Activated naive CD4-positive, alpha-beta T cell treated with anti-CD3 and anti-CD28 coated beads, Interleukin-2, amount 50 U/mL, for 24 hours (primary cell): ENCODE data around the gene STMN3.
A peak's percentile ranks its signal among the peaks of the same experiment; 100 is the strongest.
"Not testable (repeated sequence)": the region's sequence is repeated elsewhere in the genome, so short reads cannot be mapped to it uniquely, and the experiment has no call there.

Experiments used
- H3K27ac Mint-ChIP-seq: one replicate; pipeline ENCODE4 v1.8.0; 2021; ENCODE audit warnings: mild to moderate bottlenecking, mixed read lengths
- H3K27me3 Mint-ChIP-seq: one replicate; pipeline ENCODE4 v1.8.0; 2021; ENCODE audit warnings: mixed read lengths
- H3K36me3 Mint-ChIP-seq: one replicate; pipeline ENCODE4 v1.8.0; 2021; ENCODE audit warnings: mixed read lengths
- H3K4me1 Mint-ChIP-seq: one replicate; pipeline ENCODE4 v1.8.0; 2021; ENCODE audit warnings: mixed read lengths
- H3K4me3 Mint-ChIP-seq: one replicate; pipeline ENCODE4 v1.8.0; 2021; ENCODE audit warnings: mild to moderate bottlenecking, mixed read lengths
- H3K9me3 Mint-ChIP-seq: one replicate; pipeline ENCODE4 v1.8.0; 2021; ENCODE audit warnings: mixed read lengths

Gene STMN3

DNA sequence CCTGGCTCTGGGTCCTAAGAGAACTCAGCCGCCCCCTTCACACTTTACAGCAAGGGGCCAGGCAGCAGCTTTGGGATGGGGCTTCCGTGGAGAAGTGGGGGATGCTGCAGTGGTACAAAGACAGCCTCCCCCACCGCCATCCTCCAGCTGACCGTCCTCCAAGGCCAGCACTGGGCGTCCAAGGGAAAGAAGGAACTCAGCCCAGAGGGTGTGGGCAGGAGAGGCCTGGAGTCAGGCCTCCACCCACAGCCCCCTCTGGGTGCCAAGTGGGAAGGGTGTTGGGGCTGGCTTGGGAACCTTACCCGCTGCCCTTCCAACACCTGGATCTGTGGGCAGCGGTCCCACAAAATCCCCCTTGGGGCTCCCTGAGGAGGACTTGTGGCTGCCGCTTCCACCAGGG is 13.1 kb downstream of the STMN3 start:
- H3K36me3 Mint-ChIP-seq: no peaks in the 10 kb centered on the region
- H3K27ac Mint-ChIP-seq: peak overlapping the region; percentile 65
- H3K27me3 Mint-ChIP-seq: no peaks in the 10 kb centered on the region
- peaks cover 43% of the 10 kb centered on the region for H3K4me1 Mint-ChIP-seq
- no peaks in the 10 kb centered on the region for H3K9me3 Mint-ChIP-seq
- H3K4me3 Mint-ChIP-seq: peak overlapping the region; percentile 90

DNA sequence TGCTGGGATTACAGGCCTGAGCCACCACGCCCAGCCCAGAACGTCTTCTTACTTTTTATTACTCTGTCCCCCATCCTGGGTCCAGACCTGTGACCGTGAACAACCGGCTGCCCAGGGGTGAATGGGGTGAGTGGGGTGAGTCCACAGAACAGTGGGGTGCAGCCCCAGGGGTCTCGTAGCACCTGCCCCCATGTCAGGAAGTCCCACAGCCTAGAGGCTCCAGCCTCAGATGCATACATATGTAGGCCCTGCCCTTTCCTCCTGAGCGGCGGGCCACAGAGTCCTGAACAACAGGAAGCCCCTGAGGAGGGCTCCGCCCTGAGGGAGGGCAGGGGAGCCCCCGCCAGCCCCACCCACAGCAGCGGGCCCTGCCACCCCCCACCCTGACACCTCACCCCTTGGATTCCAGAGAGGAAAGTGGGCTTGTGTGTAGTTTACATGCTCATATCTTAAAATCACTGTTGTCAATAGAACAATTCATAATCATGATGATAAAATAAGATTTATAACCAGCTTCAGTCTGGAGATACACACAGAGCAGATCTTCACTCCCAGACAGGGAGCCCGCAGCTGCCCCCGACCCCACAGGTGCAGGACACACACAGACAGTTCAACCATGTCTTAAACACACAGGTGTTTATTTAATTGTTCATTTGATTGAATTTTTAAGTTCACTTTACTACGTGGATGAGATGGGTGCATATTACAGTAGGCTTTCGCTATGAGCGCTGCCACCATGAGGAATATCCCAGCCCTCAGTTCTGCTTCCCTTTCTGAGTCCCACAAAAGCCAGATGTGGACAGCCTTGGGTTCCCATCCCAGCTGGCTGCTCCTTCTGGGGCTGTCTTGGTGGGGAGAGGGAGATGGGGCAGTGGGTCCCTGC is 13.9 kb downstream of the STMN3 start:
- Mint-ChIP-seq H3K27ac (peak overlapping the region; percentile 97), H3K36me3 (no peaks in the 10 kb centered on the region), H3K9me3 (no peaks in the 10 kb centered on the region), H3K4me3 (peak overlapping the region; percentile 90), H3K4me1 (peaks cover 49% of the 10 kb centered on the region), H3K27me3 (no peaks in the 10 kb centered on the region)

DNA sequence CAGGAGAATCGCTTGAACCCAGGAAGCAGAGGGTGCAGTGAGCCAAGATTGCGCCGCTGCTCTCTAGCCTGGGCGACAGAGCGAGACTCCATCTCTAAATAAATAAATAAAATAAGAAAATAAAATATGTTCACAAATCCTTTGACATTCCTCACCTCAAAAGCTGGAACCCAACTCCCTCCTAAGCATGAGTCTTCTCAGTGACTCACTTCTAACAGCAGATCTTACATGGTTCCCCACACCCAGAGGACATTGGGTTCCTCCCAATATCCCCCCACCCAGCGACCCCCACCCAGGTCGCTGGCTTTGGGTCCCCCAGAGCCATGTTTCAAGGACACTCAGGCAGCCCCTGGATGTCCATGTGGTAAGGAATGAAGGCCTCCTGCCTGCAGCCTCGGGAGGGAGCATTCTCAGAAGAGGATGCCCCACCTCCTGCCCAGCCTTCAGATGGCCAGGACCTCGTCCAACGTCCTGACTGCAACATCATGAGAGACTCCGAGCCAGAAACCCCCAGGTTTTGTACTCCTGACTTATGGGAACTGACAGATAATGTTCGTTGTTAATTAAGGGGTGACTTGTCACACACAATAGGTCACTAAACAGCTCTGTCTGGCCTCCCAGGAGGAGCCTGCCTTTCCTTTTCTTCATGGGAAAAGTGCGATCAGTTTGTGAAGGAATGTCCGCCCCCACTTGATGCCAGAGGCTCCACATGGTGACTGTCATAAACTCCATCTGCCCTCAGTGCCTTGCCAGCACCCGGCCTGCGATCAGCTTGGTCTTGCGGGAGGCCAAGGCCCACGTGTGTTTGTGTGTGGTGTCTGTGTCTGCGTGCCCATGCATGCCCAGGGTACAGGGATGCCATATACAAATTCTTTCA is 16.2 kb downstream of the STMN3 start:
- Mint-ChIP-seq H3K36me3 (no peaks in the 10 kb centered on the region), H3K27me3 (no peaks in the 10 kb centered on the region), H3K27ac (peak overlapping the region; percentile 55), H3K4me1 (peaks cover 65% of the 10 kb centered on the region), H3K9me3 (no peaks in the 10 kb centered on the region), H3K4me3 (no peak overlapping the region)

DNA sequence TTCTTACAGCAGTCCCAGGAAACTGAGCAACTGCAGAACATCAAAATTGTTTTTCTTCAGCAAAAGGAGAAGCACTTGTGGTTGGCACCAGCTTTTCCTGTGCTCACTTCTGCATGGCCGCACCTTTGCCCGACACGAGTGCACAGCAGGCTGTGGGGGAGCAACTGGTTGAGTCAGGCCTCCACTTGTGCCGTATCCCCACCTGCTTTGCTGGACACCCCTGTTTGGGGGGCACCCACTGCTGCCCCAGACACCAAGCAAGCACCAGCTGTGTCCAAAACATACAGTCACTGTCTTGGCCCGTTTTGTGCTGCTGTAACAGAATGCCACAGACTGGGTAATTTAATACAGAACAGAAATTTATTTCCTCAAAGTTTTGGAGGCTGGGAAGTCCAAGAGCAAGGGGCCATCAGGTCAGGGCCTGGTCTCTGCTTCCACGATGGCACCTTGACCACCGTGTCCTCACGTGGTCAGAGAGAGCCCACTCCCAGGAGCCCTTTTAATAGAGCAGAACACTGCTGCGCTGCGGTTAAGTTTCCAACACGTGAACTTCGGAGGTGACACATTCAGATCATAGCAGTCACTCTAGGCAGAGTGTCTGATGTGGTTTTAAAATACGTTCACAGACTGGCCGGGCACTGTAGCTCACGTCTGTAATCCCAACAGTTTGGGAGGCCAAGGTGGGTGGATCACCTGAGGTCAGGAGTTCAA is 17.6 kb downstream of the STMN3 start:
- H3K4me1 Mint-ChIP-seq: peaks cover 74% of the 10 kb centered on the region
- no peaks in the 10 kb centered on the region for H3K27me3 Mint-ChIP-seq
- no peaks in the 10 kb centered on the region for H3K36me3 Mint-ChIP-seq
- peak overlapping the region; percentile 80 for H3K4me3 Mint-ChIP-seq
- H3K27ac Mint-ChIP-seq: peak overlapping the region; percentile 84
- H3K9me3 Mint-ChIP-seq: no peaks in the 10 kb centered on the region

DNA sequence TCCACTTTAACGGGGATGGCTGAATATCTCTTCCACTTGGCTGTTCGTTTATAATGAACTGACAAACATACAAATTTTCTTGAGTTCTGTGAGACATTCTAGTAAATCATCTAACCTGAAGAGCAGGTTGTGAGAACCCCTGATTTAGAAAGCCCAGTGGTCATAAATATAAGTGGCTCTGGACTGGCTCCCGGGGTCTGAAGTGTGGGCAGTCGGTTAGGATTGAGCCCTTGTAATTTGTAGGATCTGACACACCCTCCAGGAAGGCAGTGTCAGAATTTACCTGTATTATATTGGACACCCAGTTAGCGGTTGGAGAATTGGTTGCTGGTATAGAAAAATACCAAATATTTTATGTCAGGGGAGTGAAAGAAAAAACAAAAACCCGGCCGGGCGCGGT is 19.5 kb downstream of the STMN3 start:
- Mint-ChIP-seq H3K9me3 (no peaks in the 10 kb centered on the region), H3K27me3 (no peaks in the 10 kb centered on the region), H3K36me3 (peaks cover 2% of the 10 kb centered on the region), H3K27ac (peak overlapping the region; percentile 46), H3K4me1 (peaks cover 74% of the 10 kb centered on the region), H3K4me3 (peak overlapping the region; percentile 39)

DNA sequence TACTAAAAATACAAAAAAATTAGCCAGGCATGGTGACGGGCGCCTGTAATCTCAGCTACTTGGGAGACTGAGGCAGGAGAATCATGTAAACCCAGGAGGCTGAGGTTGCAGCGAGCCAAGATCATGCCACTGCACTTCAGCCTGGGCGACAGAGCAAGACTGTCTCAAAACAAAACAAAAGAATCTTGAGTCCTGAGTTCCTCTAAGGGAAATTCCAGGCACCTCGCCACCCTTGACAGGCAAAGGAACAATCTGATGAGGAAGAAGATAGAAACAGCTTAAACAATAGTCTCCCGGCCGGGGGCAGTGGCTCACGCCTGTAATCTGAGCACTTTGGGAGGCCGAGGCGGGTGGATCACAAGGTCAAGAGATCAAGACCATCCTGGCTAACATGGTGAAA is 21.8 kb downstream of the STMN3 start:
- Mint-ChIP-seq H3K4me1 (peaks cover 65% of the 10 kb centered on the region), H3K4me3 (peak overlapping the region; percentile 30), H3K27ac (peak overlapping the region; percentile 70)
- H3K36me3 Mint-ChIP-seq, H3K9me3 Mint-ChIP-seq, H3K27me3 Mint-ChIP-seq: not testable (repeated sequence)

DNA sequence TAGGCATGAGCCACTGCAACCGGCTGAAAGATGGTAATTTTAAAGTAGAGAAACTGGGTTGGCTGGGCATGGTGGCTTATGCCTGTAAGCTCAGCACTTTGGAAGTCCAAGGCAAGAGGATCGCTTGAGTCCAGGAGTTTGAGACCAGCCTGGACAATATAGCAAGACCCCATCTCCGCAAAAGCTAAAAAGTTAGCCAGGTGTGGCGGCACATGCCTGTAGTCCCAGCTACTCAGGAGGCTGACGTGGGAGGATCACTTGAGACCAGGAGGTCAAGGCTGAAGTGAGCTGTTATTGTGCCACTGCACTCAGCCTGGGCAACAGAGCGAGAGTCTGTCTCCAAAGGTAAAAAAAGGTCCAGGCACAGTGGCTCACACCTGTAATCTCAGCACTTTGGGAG is 22.3 kb downstream of the STMN3 start:
- H3K36me3 Mint-ChIP-seq, H3K9me3 Mint-ChIP-seq, H3K27me3 Mint-ChIP-seq, H3K4me3 Mint-ChIP-seq: not testable (repeated sequence)
- Mint-ChIP-seq H3K4me1 (peaks cover 64% of the 10 kb centered on the region), H3K27ac (peak overlapping the region; percentile 70)

DNA sequence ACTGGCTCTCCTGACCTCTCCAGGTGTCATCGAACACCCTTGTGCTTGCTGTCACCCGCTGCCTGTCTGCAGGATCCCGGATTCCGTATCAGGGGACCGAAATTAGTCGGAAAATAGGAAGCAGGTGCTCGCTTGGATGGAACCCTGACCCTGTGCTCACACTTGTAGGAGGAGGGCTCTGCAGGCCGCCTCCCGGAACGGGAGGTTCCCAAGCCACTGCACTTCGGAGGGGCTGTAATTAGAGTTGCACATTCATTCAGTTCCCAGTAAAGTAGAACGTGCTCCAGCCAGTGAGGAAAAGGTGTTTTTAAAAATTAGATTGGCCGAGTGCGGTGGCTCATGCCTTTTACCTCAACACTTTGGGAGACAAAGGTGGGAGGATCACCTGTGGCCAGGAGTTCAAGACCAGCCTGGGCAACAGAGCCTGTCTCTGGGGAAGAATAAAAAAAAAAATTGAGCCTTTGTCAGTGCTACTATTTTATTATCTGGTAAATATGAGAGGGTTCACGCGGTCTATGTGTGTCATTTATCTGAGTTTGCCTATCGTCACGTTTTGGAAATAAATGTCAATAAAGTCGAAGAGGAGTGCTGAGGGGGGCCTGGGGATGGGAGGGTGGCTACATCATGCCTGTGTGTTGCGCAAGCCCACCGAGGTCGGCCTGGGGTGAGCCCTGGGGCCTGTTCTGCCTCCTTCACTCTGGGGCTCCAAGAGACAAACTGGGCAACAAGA is 24.8 kb downstream of the STMN3 start:
- Mint-ChIP-seq H3K36me3 (peaks cover 9% of the 10 kb centered on the region), H3K4me3 (peak overlapping the region; percentile 94), H3K9me3 (no peaks in the 10 kb centered on the region)

DNA sequence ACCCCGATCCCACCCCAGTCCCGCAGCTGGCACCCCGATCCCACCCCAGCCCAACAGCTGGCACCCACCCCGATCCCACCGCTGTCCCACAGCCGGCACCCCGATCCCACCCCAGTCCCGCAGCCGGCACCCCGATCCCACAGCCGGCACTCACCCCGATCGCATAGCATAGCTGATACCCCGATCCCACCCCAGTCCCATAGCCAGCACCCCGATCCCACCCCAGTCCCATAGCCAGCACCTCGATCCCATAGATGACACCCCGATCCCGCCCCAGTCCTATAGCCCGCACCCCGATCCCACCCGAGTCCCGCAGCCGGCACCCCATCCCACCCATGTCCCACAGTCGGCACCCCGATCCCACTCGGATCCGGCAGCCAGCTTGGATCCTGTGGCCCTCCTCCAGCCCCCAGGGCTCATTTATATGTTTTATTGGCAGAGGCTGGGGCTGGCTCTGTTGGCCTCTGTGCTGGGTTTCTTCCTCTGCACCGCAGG is 25.4 kb downstream of the STMN3 start:
- H3K36me3 Mint-ChIP-seq: peaks cover 9% of the 10 kb centered on the region
- peaks cover 54% of the 10 kb centered on the region for H3K4me1 Mint-ChIP-seq
- peak overlapping the region; percentile 97 for H3K27ac Mint-ChIP-seq
- peak overlapping the region; percentile 94 for H3K4me3 Mint-ChIP-seq
- no peaks in the 10 kb centered on the region for H3K27me3 Mint-ChIP-seq
- no peaks in the 10 kb centered on the region for H3K9me3 Mint-ChIP-seq

More for the DNA sequence above, 24.8 kb downstream of the STMN3 start:
- H3K27ac Mint-ChIP-seq: peak overlapping the region; percentile 97
- H3K4me1 Mint-ChIP-seq: peaks cover 57% of the 10 kb centered on the region
- no peaks in the 10 kb centered on the region for H3K27me3 Mint-ChIP-seq

DNA sequence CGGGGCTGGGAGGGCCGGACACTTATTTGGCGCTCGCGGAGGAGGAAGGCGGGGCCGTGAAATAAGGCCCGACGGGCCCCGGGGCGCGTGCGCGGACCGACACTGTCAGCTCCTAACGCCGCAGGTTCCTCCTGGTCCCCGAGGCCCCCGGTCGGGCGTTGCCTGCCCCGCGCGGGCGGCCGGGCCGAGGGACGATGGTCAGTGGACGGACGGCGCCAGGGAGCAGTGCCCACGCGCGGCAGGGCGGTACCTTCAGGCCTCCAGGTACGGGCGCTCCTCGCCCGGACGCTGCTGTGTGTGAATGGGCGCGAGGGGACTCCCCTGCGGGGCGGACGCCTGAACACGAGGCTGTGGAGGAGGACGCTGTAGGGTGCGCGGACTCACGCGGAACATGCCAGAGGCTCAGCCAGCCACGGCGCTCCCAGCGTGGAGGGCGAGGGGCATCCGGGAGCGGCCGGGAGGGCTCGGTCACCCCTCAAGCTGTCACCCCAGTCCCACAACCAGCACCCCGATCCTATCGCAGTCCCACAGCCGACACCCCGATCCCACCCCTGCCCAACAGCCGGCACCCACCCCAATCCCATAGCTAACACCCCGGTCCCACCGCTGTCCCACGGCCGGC is 26.0 kb downstream of the STMN3 start:
- Mint-ChIP-seq H3K9me3 (no peaks in the 10 kb centered on the region), H3K4me3 (peak overlapping the region; percentile 94), H3K27ac (peak overlapping the region; percentile 76), H3K4me1 (peaks cover 54% of the 10 kb centered on the region), H3K27me3 (no peaks in the 10 kb centered on the region), H3K36me3 (peaks cover 9% of the 10 kb centered on the region)

DNA sequence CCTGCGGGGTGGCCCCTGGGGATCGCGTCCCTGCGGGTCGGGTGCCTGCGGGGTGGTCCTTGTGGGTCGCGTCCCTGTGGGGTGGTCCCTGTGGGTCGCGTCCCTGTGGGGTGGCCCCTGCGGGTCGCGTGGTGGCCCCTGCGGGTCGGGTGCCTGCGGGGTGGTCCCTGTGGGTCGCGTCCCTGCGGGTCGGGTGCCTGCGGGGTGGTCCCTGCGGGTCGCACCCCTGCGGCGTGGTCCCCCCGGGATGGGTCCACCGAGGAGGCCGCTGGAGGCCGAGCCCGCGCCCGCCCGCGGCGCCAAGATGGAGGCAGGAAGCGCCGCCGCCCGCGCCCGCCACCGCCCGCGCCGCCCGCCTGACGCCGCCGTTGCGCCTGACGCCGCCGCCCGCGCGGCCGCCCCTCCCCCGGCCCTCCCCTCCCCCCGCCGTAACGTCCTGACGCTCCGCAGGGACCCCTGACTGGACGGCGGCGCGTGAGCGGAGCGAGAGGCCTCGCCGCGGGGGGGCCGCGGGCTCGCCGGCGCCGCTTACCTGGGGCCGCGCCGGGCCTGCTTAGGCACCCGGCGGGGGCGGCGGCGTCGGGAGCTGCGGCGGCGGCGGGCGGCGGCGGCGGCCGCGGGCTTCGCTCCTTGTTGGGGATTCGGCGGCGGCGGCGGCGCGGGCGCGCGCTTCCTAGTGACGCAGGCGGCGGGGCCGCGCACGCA is 26.6 kb downstream of the STMN3 start, which contains the start of gene GMEB2:
Gene GMEB2 (minus strand): TSS at position 678 of the 705 bp plus-strand sequence. CDS start 7,704 bp downstream, outside the sequence.
- peaks cover 55% of the 10 kb centered on the region for H3K4me1 Mint-ChIP-seq
- H3K9me3 Mint-ChIP-seq: no peaks in the 10 kb centered on the region
- H3K27me3 Mint-ChIP-seq: no peaks in the 10 kb centered on the region
- peak within 1 kb of the TSS; percentile 97 for H3K27ac Mint-ChIP-seq
- peaks cover 9% of the 10 kb centered on the region for H3K36me3 Mint-ChIP-seq
- H3K4me3 Mint-ChIP-seq: peak within 1 kb of the TSS; percentile 94

DNA sequence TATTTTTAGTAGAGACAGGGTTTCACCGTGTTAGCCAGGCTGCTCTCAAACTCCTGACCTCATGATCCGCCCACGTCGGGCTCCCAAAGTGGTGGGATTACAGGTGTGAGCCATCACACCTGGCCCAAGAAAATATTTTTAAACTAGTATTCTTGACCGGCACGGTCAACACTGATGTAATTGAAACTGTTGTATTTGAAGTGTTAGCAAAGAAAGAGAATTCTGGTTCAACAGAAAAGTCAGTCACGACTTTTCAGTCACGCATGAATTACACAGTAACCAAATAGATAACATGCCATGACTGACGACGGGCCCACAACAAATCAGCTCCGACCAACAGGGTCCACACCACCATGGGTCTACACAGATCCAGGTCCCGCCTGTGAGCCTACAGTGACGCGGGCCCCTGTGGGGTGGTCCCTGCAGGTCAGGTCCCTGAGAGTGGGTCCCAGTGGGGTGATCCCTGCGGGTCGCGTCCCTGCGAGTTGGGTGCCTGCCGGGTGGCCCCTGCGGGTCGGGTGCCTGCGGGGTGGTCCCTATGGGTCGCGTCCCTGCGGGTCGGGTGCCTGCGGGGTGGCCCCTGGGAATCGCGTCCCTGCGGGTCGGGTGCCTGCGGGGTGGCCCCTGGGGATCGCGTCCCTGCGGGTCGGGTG is 27.3 kb downstream of the STMN3 start:
- Mint-ChIP-seq H3K27ac (peak overlapping the region; percentile 93), H3K4me1 (peaks cover 52% of the 10 kb centered on the region), H3K36me3 (peaks cover 9% of the 10 kb centered on the region), H3K4me3 (peak overlapping the region; percentile 90), H3K27me3 (no peaks in the 10 kb centered on the region), H3K9me3 (no peaks in the 10 kb centered on the region)

DNA sequence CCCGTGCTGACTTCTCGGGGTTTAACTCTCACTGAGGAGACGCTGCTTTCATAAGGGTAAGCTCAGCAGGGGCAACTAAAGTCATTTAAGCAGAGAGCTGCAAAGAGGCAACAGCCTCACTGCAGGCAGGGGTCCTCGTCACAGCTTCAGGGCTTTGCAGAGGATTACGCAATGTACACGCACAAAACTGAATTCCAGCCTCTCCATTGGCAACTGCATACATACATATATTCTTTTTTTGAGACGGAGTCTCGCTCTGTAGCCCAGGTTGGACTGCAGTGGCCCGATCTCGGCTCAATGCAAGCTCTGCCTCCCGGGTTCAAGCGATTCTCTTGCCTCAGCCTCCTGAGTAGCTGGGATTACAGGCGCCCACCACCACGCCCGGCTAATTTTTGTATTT is 28.7 kb downstream of the STMN3 start:
- peak overlapping the region; percentile 41 for H3K27ac Mint-ChIP-seq
- H3K36me3 Mint-ChIP-seq: peaks cover 9% of the 10 kb centered on the region
- H3K4me3 Mint-ChIP-seq: peak overlapping the region; percentile 44
- no peaks in the 10 kb centered on the region for H3K9me3 Mint-ChIP-seq
- H3K27me3 Mint-ChIP-seq: no peaks in the 10 kb centered on the region
- peaks cover 49% of the 10 kb centered on the region for H3K4me1 Mint-ChIP-seq
